ENCODE data around the gene LTF. TPM values are rescaled to one million over a fixed set of nuclear protein-coding genes. Genes with fewer than 3 reads are reported as not detected.

Gene LTF
- polyA plus RNA-seq, 1 donor from 2014 or later: not detected

- H3K9me3 ChIP-seq (ENCODE audit: low read length): no peaks in the 10 kb centered on the region
- H3K27ac ChIP-seq (ENCODE audit: low read length): no peak overlapping the region
- H3F3A ChIP-seq (ENCODE audit: insufficient read depth, low read length, poor library complexity, severe bottlenecking): no peaks in the 10 kb centered on the region
- no peak overlapping the region for H2AFZ ChIP-seq (ENCODE audit: low read depth, low read length)
- H3K4me3 ChIP-seq (ENCODE audit: low read length): no peak overlapping the region
- H4K20me1 ChIP-seq (ENCODE audit: insufficient read depth): no peaks in the 10 kb centered on the region
- H3K27me3 ChIP-seq (ENCODE audit: insufficient read depth, low read depth, low read length): no peaks in the 10 kb centered on the region
- TF ChIP-seq EP300 (conservative IDR thresholded peaks at IDR 0.05; ENCODE audit: poor library complexity, severe bottlenecking): no peak
- TF ChIP-seq REST (IDR thresholded peaks at IDR 0.05; ENCODE audit: borderline replicate concordance): no peak
- TF ChIP-seq POLR2AphosphoS5 (IDR thresholded peaks at IDR 0.05): no peak
- no peak for TF ChIP-seq TAF1 (IDR thresholded peaks at IDR 0.05; ENCODE audit: low read depth)
- TF ChIP-seq CTCF (IDR thresholded peaks at IDR 0.05; ENCODE audit: poor library complexity, severe bottlenecking): no peak
- no peak for TF ChIP-seq SMC3 (conservative IDR thresholded peaks at IDR 0.05; ENCODE audit: poor library complexity)
- TF ChIP-seq RAD21 (conservative IDR thresholded peaks at IDR 0.05): no peak
- no peak for TF ChIP-seq EZH2 (IDR thresholded peaks at IDR 0.05; ENCODE audit: borderline replicate concordance, insufficient read depth, low read length, poor library complexity, severe bottlenecking)
- no peak for TF ChIP-seq MXI1 (conservative IDR thresholded peaks at IDR 0.05; ENCODE audit: poor library complexity, severe bottlenecking)
- H3K9ac ChIP-seq (ENCODE audit: low read length): no peak overlapping the region
- no peak overlapping the region for H3K4me2 ChIP-seq (ENCODE audit: low read length)
- H3K36me3 ChIP-seq (ENCODE audit: insufficient read depth, low read length): no peaks in the 10 kb centered on the region
- H3K79me2 ChIP-seq (replicated peaks; ENCODE audit: insufficient read depth, low read length): no peaks in the 10 kb centered on the region
- H3K9me2 ChIP-seq (ENCODE audit: insufficient read depth, low read length): no peaks in the 10 kb centered on the region
These were observed 66.3 kb downstream of the LTF start for GRCh38 chr3:46398186-46398955.

- no peak overlapping the region for H3K4me2 ChIP-seq (ENCODE audit: low read length)
- no peaks in the 10 kb centered on the region for H4K20me1 ChIP-seq (ENCODE audit: insufficient read depth)
- H3K9me2 ChIP-seq (ENCODE audit: insufficient read depth, low read length): no peaks in the 10 kb centered on the region
- H3K9ac ChIP-seq (ENCODE audit: low read length): no peak overlapping the region
- H3K79me2 ChIP-seq (replicated peaks; ENCODE audit: insufficient read depth, low read length): no peaks in the 10 kb centered on the region
- TF ChIP-seq REST (IDR thresholded peaks at IDR 0.05; ENCODE audit: borderline replicate concordance): no peak
- TF ChIP-seq CTCF (IDR thresholded peaks at IDR 0.05; ENCODE audit: poor library complexity, severe bottlenecking): no peak
- TF ChIP-seq RAD21 (conservative IDR thresholded peaks at IDR 0.05): no peak
- no peak for TF ChIP-seq POLR2AphosphoS5 (IDR thresholded peaks at IDR 0.05)
- TF ChIP-seq EZH2 (IDR thresholded peaks at IDR 0.05; ENCODE audit: borderline replicate concordance, insufficient read depth, low read length, poor library complexity, severe bottlenecking): no peak
- no peak for TF ChIP-seq MXI1 (conservative IDR thresholded peaks at IDR 0.05; ENCODE audit: poor library complexity, severe bottlenecking)
- TF ChIP-seq EP300 (conservative IDR thresholded peaks at IDR 0.05; ENCODE audit: poor library complexity, severe bottlenecking): no peak
- no peak for TF ChIP-seq TAF1 (IDR thresholded peaks at IDR 0.05; ENCODE audit: low read depth)
- TF ChIP-seq SMC3 (conservative IDR thresholded peaks at IDR 0.05; ENCODE audit: poor library complexity): no peak
- H3K9me3 ChIP-seq (ENCODE audit: low read length): no peaks in the 10 kb centered on the region
- no peaks in the 10 kb centered on the region for H3F3A ChIP-seq (ENCODE audit: insufficient read depth, low read length, poor library complexity, severe bottlenecking)
- no peak overlapping the region for H2AFZ ChIP-seq (ENCODE audit: low read depth, low read length)
- no peak overlapping the region for H3K4me3 ChIP-seq (ENCODE audit: low read length)
- no peaks in the 10 kb centered on the region for H3K36me3 ChIP-seq (ENCODE audit: insufficient read depth, low read length)
- H3K27ac ChIP-seq (ENCODE audit: low read length): no peak overlapping the region
- no peaks in the 10 kb centered on the region for H3K27me3 ChIP-seq (ENCODE audit: insufficient read depth, low read depth, low read length)
These were observed 67.6 kb downstream of the LTF start for GRCh38 chr3:46397111-46397510.
